K562 (cell line): ENCODE results near the gene FOS. TPM values are rescaled to one million over a fixed set of nuclear protein-coding genes. Genes with fewer than 3 reads are reported as not detected.

Experiments used
- EHMT2 ChIP-seq: fragments of 450-650 bp; IDR thresholded peaks from 2 replicates; pipeline ENCODE4 v1.6.1; 2018; ENCODE audit warnings: antibody characterized with exemption
- HDAC1 ChIP-seq, 2 experiments: fragments of 450-650 bp; IDR thresholded peaks; 2 replicates each; pipeline ENCODE4 v1.6.1; 2016 to 2017; ENCODE audit warnings: inconsistent platforms in 1 of 2, mild to moderate bottlenecking in 1 of 2, moderate library complexity in 1 of 2
- KLF6 ChIP-seq: fragments of 250-450 bp; sonication (Bioruptor Pico); IDR thresholded peaks from 2 replicates; pipeline ENCODE4 v1.4.0; 2020; ENCODE audit warnings: mild to moderate bottlenecking, moderate library complexity, borderline replicate concordance
- MED1 ChIP-seq: sonication (generic); formaldehyde crosslinking; IDR thresholded peaks from 2 replicates; pipeline ENCODE4 v1.8.1; 2023; ENCODE audit warnings: missing genetic modification reagents, borderline replicate concordance
- NFXL1 ChIP-seq: fragments of 450-650 bp; formaldehyde crosslinking; IDR thresholded peaks from 2 replicates; pipeline ENCODE4 v1.4.0; 2021; ENCODE audit warnings: mild to moderate bottlenecking
- NR2C1 ChIP-seq, 2 experiments: fragments of 450-650 bp; IDR thresholded peaks; 2 replicates each; pipeline ENCODE4 v1.6.1; 2017; ENCODE audit warnings: mild to moderate bottlenecking in 2 of 2, antibody characterized with exemption in 1 of 2, inconsistent platforms in 1 of 2, missing compliant biosample characterization in 1 of 2, missing genetic modification characterization in 1 of 2
- NR3C1 ChIP-seq: sonication (generic); formaldehyde crosslinking; IDR thresholded peaks from 2 replicates; pipeline ENCODE4 v1.8.1; 2022; ENCODE audit warnings: missing genetic modification reagents
- POU5F1 ChIP-seq: fragments of 150-350 bp; IDR thresholded peaks from 2 replicates; pipeline ENCODE4 v1.6.1; 2014; ENCODE audit warnings: borderline replicate concordance, low read length, low read depth, mild to moderate bottlenecking; ENCODE audit not compliant: partially characterized antibody
- PTTG1 ChIP-seq: fragments of 450-650 bp; IDR thresholded peaks from 2 replicates; pipeline ENCODE4 v1.6.1; 2016; ENCODE audit warnings: low read depth, mild to moderate bottlenecking, missing genetic modification characterization, missing compliant biosample characterization
- RAD51 ChIP-seq: fragments of 450-650 bp; IDR thresholded peaks from 2 replicates; pipeline ENCODE4 v1.7.1; 2016; ENCODE audit warnings: low read depth, mild to moderate bottlenecking, borderline replicate concordance
- SIN3A ChIP-seq, 2 experiments: fragments of 150-350 bp in 1 of 2; IDR thresholded peaks; 2 replicates each; pipeline ENCODE4 v1.6.1; 2011 to 2016; ENCODE audit warnings: borderline replicate concordance in 2 of 2, low read depth in 2 of 2, low read length in 2 of 2, mild to moderate bottlenecking in 2 of 2, moderate library complexity in 2 of 2; ENCODE audit not compliant: control insufficient read depth in 1 of 2
- TAF7 ChIP-seq: fragments of 450-650 bp; IDR thresholded peaks from 2 replicates; pipeline ENCODE4 v1.6.1; 2016; ENCODE audit warnings: missing genetic modification characterization, missing compliant biosample characterization
- ZBTB7A ChIP-seq: IDR thresholded peaks from 2 replicates; pipeline ENCODE4 v1.6.1; 2011; ENCODE audit warnings: low read depth, mild to moderate bottlenecking, low read length, moderate library complexity, borderline replicate concordance; ENCODE audit not compliant: control insufficient read depth
- ZNF143 ChIP-seq: sonication (generic); formaldehyde crosslinking; IDR thresholded peaks from 2 replicates; pipeline ENCODE4 v1.9.0; 2022; ENCODE audit warnings: mild to moderate bottlenecking, missing genetic modification reagents
- ZNF282 ChIP-seq: sonication (generic); formaldehyde crosslinking; IDR thresholded peaks from 2 replicates; pipeline ENCODE4 v1.8.1; 2023; ENCODE audit warnings: missing genetic modification reagents
- ZNF3 ChIP-seq: fragments of 250-450 bp; sonication (Bioruptor Pico); IDR thresholded peaks from 2 replicates; pipeline ENCODE4 v1.5.0; 2021; ENCODE audit warnings: mild to moderate bottlenecking, moderate library complexity
- ZNF311 ChIP-seq: fragments of 250-450 bp; sonication (Bioruptor Pico); IDR thresholded peaks from 2 replicates; pipeline ENCODE4 v1.4.0; 2020; ENCODE audit warnings: mild to moderate bottlenecking, moderate library complexity
- ZNF324 ChIP-seq: fragments of 250-450 bp; sonication (Bioruptor Pico); IDR thresholded peaks from 2 replicates; pipeline ENCODE4 v1.4.0; 2020; ENCODE audit warnings: mild to moderate bottlenecking
- ZNF507 ChIP-seq: conservative IDR thresholded peaks from 2 replicates; pipeline ENCODE4 v1.6.1; 2017; ENCODE audit warnings: missing genetic modification characterization, missing compliant biosample characterization
- ZNF644 ChIP-seq: fragments of 200-800 bp; sonication (Bioruptor generic); IDR thresholded peaks from 2 replicates; pipeline ENCODE4 v1.6.1; 2016; ENCODE audit warnings: low read depth, missing genetic modification characterization, missing compliant biosample characterization
- polyA plus RNA-seq, 8 experiments: library from polyadenylated mRNA; depleted of rRNA in 4 of 8; stranded (reverse) in 5 of 8; unstranded in 3 of 8; fragments of >200 nt; fragmentation: Nextera tagmentation in 2 of 8; fragmentation: Illumina TruSeq in 1 of 8; extraction: Ambion mirVana in 2 of 8; extraction: Trizol in 1 of 8; gene quantifications; 2 replicates each; pipeline versions ENCODE4 v1.2.1 to v1.2.3, GENCODE V29; 2011 to 2014; ENCODE audit warnings: inconsistent platforms in 1 of 8, missing spikeins in 1 of 8
- total RNA-seq, 7 experiments: library from RNA; depleted of rRNA in 6 of 7; stranded (reverse); fragments of >200 nt in 6 of 7; fragmentation: Illumina TruSeq in 2 of 7; extraction: Trizol in 2 of 7; gene quantifications; 2 replicates each; pipeline versions ENCODE4 v1.2.1 to v1.2.3, GENCODE V29; 2011 to 2021; ENCODE audit warnings: low replicate concordance in 1 of 7
- TF ChIP-seq, protein P1 (sequence below): fragments of 250-450 bp; sonication (Bioruptor Pico); IDR thresholded peaks from 2 replicates; pipeline ENCODE4 v1.8.0; 2021; ENCODE audit warnings: moderate library complexity, mild to moderate bottlenecking, inconsistent platforms
- TF ChIP-seq, protein P2 (sequence below): fragments of 450-650 bp; formaldehyde crosslinking; IDR thresholded peaks from 2 replicates; pipeline ENCODE4 v1.4.0; 2022; ENCODE audit warnings: missing genetic modification characterization
- TF ChIP-seq, protein P3 (sequence below): fragments of 450-650 bp; IDR thresholded peaks from 2 replicates; pipeline ENCODE4 v1.6.1; 2016; ENCODE audit warnings: borderline replicate concordance

FOS gene
- total and polyA plus RNA-seq, 9 of the 15 experiments (the other 6 are each of a cell fraction or from before 2014, with no cell fraction given): 0.54 to 13.8 (median 8.9) TPM

- no peak for TF ChIP-seq TAF7
- TF ChIP-seq, protein P1, sequence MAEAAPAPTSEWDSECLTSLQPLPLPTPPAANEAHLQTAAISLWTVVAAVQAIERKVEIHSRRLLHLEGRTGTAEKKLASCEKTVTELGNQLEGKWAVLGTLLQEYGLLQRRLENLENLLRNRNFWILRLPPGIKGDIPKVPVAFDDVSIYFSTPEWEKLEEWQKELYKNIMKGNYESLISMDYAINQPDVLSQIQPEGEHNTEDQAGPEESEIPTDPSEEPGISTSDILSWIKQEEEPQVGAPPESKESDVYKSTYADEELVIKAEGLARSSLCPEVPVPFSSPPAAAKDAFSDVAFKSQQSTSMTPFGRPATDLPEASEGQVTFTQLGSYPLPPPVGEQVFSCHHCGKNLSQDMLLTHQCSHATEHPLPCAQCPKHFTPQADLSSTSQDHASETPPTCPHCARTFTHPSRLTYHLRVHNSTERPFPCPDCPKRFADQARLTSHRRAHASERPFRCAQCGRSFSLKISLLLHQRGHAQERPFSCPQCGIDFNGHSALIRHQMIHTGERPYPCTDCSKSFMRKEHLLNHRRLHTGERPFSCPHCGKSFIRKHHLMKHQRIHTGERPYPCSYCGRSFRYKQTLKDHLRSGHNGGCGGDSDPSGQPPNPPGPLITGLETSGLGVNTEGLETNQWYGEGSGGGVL: no peak
- peak; percentile 87; the same call in 1 of the 2 replicates for TF ChIP-seq ZBTB7A
- TF ChIP-seq ZNF143 (CRISPR knock-in tag): no peak
- no peak for TF ChIP-seq NR3C1 (CRISPR knock-in tag)
- TF ChIP-seq, protein P2, sequence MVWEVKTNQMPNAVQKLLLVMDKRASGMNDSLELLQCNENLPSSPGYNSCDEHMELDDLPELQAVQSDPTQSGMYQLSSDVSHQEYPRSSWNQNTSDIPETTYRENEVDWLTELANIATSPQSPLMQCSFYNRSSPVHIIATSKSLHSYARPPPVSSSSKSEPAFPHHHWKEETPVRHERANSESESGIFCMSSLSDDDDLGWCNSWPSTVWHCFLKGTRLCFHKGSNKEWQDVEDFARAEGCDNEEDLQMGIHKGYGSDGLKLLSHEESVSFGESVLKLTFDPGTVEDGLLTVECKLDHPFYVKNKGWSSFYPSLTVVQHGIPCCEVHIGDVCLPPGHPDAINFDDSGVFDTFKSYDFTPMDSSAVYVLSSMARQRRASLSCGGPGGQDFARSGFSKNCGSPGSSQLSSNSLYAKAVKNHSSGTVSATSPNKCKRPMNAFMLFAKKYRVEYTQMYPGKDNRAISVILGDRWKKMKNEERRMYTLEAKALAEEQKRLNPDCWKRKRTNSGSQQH (CRISPR knock-in tag): no peak
- no peak for TF ChIP-seq ZNF324
- TF ChIP-seq ZNF282 (CRISPR knock-in tag): no peak
- TF ChIP-seq POU5F1: no peak
- TF ChIP-seq, protein P3, sequence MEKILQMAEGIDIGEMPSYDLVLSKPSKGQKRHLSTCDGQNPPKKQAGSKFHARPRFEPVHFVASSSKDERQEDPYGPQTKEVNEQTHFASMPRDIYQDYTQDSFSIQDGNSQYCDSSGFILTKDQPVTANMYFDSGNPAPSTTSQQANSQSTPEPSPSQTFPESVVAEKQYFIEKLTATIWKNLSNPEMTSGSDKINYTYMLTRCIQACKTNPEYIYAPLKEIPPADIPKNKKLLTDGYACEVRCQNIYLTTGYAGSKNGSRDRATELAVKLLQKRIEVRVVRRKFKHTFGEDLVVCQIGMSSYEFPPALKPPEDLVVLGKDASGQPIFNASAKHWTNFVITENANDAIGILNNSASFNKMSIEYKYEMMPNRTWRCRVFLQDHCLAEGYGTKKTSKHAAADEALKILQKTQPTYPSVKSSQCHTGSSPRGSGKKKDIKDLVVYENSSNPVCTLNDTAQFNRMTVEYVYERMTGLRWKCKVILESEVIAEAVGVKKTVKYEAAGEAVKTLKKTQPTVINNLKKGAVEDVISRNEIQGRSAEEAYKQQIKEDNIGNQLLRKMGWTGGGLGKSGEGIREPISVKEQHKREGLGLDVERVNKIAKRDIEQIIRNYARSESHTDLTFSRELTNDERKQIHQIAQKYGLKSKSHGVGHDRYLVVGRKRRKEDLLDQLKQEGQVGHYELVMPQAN: no peak; the same call in 1 of the 2 replicates
- no peak for TF ChIP-seq MED1 (CRISPR knock-in tag)
- no peak for TF ChIP-seq KLF6 (CRISPR knock-in tag)
- no peak for TF ChIP-seq NFXL1 (CRISPR knock-in tag)
- TF ChIP-seq PTTG1 (tag): no peak
- no peak for TF ChIP-seq ZNF311 (CRISPR knock-in tag)
- no peak for TF ChIP-seq ZNF507 (tag)
- TF ChIP-seq SIN3A (IDR thresholded peaks at IDR 0.05; ENCODE audit: borderline replicate concordance in 2 of 2, control insufficient read depth in 1 of 2, low read depth in 2 of 2, low read length in 2 of 2): peak in 1 of 2 experiments; percentile 21; a peak in 1 of 4 replicates
- no peak for TF ChIP-seq NR2C1 (IDR thresholded peaks at IDR 0.05)
- TF ChIP-seq NR2C1 (tag; IDR thresholded peaks at IDR 0.05): no peak
- no peak for TF ChIP-seq EHMT2
- no peak for TF ChIP-seq ZNF3 (CRISPR knock-in tag)
- TF ChIP-seq HDAC1 (IDR thresholded peaks at IDR 0.05): 0 out of 4 replicates have a peak, but pooled peaks of 1 of the 2 experiments have one; percentile 7
- no peak for TF ChIP-seq RAD51
- TF ChIP-seq ZNF644 (tag): no peak
Observed at GRCh38 chr14:75293920-75294648, 15.5 kb downstream of the FOS start (continued).
